ENCODE measurements around the gene FOXF2. TPM values are rescaled to one million over a fixed set of nuclear protein-coding genes. Genes with fewer than 3 reads are reported as not detected.

FOXF2 gene
- total RNA-seq, 1 donor from 2014 or later: 0.61 TPM

- Histone ChIP-seq H3K4me2 (ENCODE audit: low read length) (no peak overlapping the region), H3K9ac (ENCODE audit: low read length) (no peak overlapping the region), H4K20me1 (ENCODE audit: insufficient read depth, low read length) (no peaks in the 10 kb centered on the region), H3K4me1 (ENCODE audit: insufficient read depth, low read length) (no peaks in the 10 kb centered on the region), H3K27ac (ENCODE audit: low read depth, low read length) (no peak overlapping the region), H3K9me3 (ENCODE audit: insufficient read depth, low read depth, low read length) (no peaks in the 10 kb centered on the region), H3K27me3 (ENCODE audit: insufficient read depth, low read length) (no peaks in the 10 kb centered on the region), H2AFZ (ENCODE audit: low read depth, low read length) (no peak overlapping the region), H3K4me3 (ENCODE audit: insufficient read depth, low read depth, low read length) (no peak overlapping the region), H3K79me2 (ENCODE audit: insufficient read depth, low read length) (no peaks in the 10 kb centered on the region), H3K36me3 (ENCODE audit: insufficient read depth, low read length) (no peaks in the 10 kb centered on the region)
- FAIRE-seq: no peak
- DNase-seq (ENCODE audit: low read depth): no peak
- peaks cover 32% of the 10 kb centered on the region for H3K27me3 Mint-ChIP-seq (ENCODE audit: low read depth, unreplicated experiment)
- H3K9me3 Mint-ChIP-seq (ENCODE audit: unreplicated experiment): peaks cover 4% of the 10 kb centered on the region
- peaks cover 3% of the 10 kb centered on the region for H3K4me1 Mint-ChIP-seq (ENCODE audit: low read depth, unreplicated experiment)
- H3K27ac Mint-ChIP-seq (ENCODE audit: unreplicated experiment): no peak overlapping the region
- no peak for TF ChIP-seq CTCF (IDR thresholded peaks at IDR 0.05; ENCODE audit: insufficient read depth, low read depth, low read length)
- no peak for TF ChIP-seq EZH2 (IDR thresholded peaks at IDR 0.05; ENCODE audit: insufficient read depth, low read length)
- no peaks in the 10 kb centered on the region for H3K36me3 Mint-ChIP-seq (ENCODE audit: low read depth, unreplicated experiment)
- no peak overlapping the region for H3K4me3 Mint-ChIP-seq (ENCODE audit: unreplicated experiment)
Observed at GRCh38 chr6:1362643-1363042, 26.7 kb upstream of the FOXF2 start.

GRCh38 chr6:1363298-1363697 is 26.1 kb upstream of the FOXF2 start:
- H3K79me2 ChIP-seq (ENCODE audit: insufficient read depth, low read length): no peaks in the 10 kb centered on the region
- Mint-ChIP-seq H3K36me3 (ENCODE audit: low read depth, unreplicated experiment) (no peaks in the 10 kb centered on the region), H3K9me3 (ENCODE audit: unreplicated experiment) (peaks cover 7% of the 10 kb centered on the region), H3K27me3 (ENCODE audit: low read depth, unreplicated experiment) (peaks cover 37% of the 10 kb centered on the region), H3K4me3 (ENCODE audit: unreplicated experiment) (no peak overlapping the region), H3K27ac (ENCODE audit: unreplicated experiment) (no peak overlapping the region), H3K4me1 (ENCODE audit: low read depth, unreplicated experiment) (peaks cover 3% of the 10 kb centered on the region)
- H3K4me1 ChIP-seq (ENCODE audit: insufficient read depth, low read length): no peaks in the 10 kb centered on the region
- H3K36me3 ChIP-seq (ENCODE audit: insufficient read depth, low read length): no peaks in the 10 kb centered on the region
- no peak for DNase-seq (ENCODE audit: low read depth)
- H4K20me1 ChIP-seq (ENCODE audit: insufficient read depth, low read length): no peaks in the 10 kb centered on the region
- H2AFZ ChIP-seq (ENCODE audit: low read depth, low read length): no peak overlapping the region
- no peak overlapping the region for H3K27ac ChIP-seq (ENCODE audit: low read depth, low read length)
- peaks cover under 1% of the 10 kb centered on the region for H3K27me3 ChIP-seq (ENCODE audit: insufficient read depth, low read length)
- no peak overlapping the region for H3K4me3 ChIP-seq (ENCODE audit: insufficient read depth, low read depth, low read length)
- no peak overlapping the region for H3K9ac ChIP-seq (ENCODE audit: low read length)
- TF ChIP-seq EZH2 (IDR thresholded peaks at IDR 0.05; ENCODE audit: insufficient read depth, low read length) (no peak), CTCF (IDR thresholded peaks at IDR 0.05; ENCODE audit: insufficient read depth, low read depth, low read length) (no peak)
- FAIRE-seq: no peak
- H3K4me2 ChIP-seq (ENCODE audit: low read length): no peak overlapping the region
- H3K9me3 ChIP-seq (ENCODE audit: insufficient read depth, low read depth, low read length): no peaks in the 10 kb centered on the region

GRCh38 chr6:1363729-1364572 is 25.4 kb upstream of the FOXF2 start:
- H3K9me3 Mint-ChIP-seq (ENCODE audit: unreplicated experiment): peaks cover 11% of the 10 kb centered on the region
- FAIRE-seq: peak; percentile 63
- no peak overlapping the region for H3K27ac ChIP-seq (ENCODE audit: low read depth, low read length)
- H3K79me2 ChIP-seq (ENCODE audit: insufficient read depth, low read length): no peaks in the 10 kb centered on the region
- H3K9me3 ChIP-seq (ENCODE audit: insufficient read depth, low read depth, low read length): no peaks in the 10 kb centered on the region
- H3K4me1 Mint-ChIP-seq (ENCODE audit: low read depth, unreplicated experiment): peaks cover 3% of the 10 kb centered on the region
- no peaks in the 10 kb centered on the region for H3K36me3 Mint-ChIP-seq (ENCODE audit: low read depth, unreplicated experiment)
- peaks cover 43% of the 10 kb centered on the region for H3K27me3 Mint-ChIP-seq (ENCODE audit: low read depth, unreplicated experiment)
- DNase-seq (ENCODE audit: low read depth): no peak
- H3K4me2 ChIP-seq (ENCODE audit: low read length): no peak overlapping the region
- peaks cover 2% of the 10 kb centered on the region for H3K27me3 ChIP-seq (ENCODE audit: insufficient read depth, low read length)
- H3K9ac ChIP-seq (ENCODE audit: low read length): no peak overlapping the region
- no peaks in the 10 kb centered on the region for H3K4me1 ChIP-seq (ENCODE audit: insufficient read depth, low read length)
- no peaks in the 10 kb centered on the region for H4K20me1 ChIP-seq (ENCODE audit: insufficient read depth, low read length)
- no peak for TF ChIP-seq EZH2 (IDR thresholded peaks at IDR 0.05; ENCODE audit: insufficient read depth, low read length)
- TF ChIP-seq CTCF (IDR thresholded peaks at IDR 0.05; ENCODE audit: insufficient read depth, low read depth, low read length): peak; percentile 9
- H3K27ac Mint-ChIP-seq (ENCODE audit: unreplicated experiment): no peak overlapping the region
- no peak overlapping the region for H3K4me3 Mint-ChIP-seq (ENCODE audit: unreplicated experiment)
- H2AFZ ChIP-seq (ENCODE audit: low read depth, low read length): no peak overlapping the region
- no peaks in the 10 kb centered on the region for H3K36me3 ChIP-seq (ENCODE audit: insufficient read depth, low read length)
- H3K4me3 ChIP-seq (ENCODE audit: insufficient read depth, low read depth, low read length): no peak overlapping the region
